ENCODE measurements around the gene TMEM37.

The TMEM37 gene

GRCh38 chr2:119421304-119421703, 10.3 kb upstream of the TMEM37 start:
- TF ChIP-seq, protein P1, sequence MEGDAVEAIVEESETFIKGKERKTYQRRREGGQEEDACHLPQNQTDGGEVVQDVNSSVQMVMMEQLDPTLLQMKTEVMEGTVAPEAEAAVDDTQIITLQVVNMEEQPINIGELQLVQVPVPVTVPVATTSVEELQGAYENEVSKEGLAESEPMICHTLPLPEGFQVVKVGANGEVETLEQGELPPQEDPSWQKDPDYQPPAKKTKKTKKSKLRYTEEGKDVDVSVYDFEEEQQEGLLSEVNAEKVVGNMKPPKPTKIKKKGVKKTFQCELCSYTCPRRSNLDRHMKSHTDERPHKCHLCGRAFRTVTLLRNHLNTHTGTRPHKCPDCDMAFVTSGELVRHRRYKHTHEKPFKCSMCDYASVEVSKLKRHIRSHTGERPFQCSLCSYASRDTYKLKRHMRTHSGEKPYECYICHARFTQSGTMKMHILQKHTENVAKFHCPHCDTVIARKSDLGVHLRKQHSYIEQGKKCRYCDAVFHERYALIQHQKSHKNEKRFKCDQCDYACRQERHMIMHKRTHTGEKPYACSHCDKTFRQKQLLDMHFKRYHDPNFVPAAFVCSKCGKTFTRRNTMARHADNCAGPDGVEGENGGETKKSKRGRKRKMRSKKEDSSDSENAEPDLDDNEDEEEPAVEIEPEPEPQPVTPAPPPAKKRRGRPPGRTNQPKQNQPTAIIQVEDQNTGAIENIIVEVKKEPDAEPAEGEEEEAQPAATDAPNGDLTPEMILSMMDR (IDR thresholded peaks at IDR 0.05): no peak

- TF ChIP-seq, protein P1 (IDR thresholded peaks at IDR 0.05): no peak
These were observed 9.9 kb upstream of the TMEM37 start for GRCh38 chr2:119421741-119422140.

DNA sequence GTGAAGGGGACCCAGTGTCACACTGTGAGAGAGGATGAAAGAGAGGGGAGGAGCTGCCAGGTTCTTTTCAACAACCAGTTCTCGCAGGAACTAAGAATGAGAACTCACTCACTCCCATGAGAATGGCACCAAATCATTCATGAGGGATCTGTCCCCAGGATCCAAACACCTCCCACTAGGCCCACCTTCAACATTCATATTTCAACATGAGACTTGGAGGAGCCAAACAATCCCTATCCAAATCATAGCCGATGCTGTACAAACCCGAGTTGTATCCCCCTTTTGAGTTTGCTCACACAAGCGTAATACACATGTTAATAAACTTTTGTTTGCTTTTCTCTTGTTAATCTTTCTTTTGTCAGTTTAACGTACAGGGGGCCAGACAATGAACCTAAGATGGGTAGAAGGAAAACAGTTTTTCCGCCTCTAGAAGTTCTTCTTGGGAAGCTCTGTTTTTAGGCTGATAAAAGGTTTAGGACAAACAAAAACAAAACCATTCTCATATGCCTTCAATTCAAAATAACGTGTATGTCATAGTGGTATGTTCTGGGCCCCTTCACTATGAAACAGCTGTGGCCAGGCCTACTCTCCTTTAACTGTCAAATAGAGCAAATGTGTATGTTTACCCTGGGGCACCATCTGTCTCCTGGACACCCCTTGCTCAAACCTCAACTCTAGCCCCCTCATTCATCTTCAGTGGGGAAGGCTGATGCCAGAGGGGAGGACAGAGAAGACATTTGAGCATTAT, 9.1 kb upstream of the TMEM37 start:
- TF ChIP-seq, protein P1 (IDR thresholded peaks at IDR 0.05): no peak

DNA sequence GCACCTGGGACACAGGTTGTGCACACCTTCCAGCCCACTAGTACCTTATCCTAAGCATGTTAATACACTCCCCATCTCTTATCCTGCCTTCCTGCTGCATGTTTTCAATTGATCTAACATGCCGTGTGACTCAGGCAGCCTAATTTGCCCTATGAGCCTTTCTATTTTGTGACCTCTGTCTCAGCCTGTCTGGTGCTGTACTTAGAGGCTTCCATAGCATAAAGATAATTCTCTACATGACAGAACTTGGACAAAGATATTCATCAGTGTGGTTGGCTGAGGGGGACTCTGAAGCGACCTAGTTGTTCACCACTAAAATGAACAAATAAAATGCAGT, 8.6 kb upstream of the TMEM37 start:
- TF ChIP-seq, protein P1 (IDR thresholded peaks at IDR 0.05): no peak

DNA sequence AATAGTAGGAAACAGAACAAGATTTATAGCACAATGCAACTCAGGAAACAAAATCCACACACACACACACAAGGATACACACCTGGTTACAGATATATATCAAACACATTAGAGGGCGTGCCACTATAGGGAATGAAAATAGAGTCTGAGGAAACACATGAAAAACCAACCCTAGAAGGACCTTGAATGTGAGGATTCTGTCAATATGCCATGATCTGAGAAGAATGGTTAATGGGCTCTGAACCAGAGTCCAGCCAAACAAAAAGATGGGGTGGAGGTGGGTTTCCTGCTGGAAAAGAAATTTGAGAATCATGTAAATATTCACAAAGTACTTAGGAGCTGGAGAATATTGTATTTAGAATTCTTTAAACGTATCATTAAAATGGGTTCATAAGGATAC, 7.8 kb upstream of the TMEM37 start:
- TF ChIP-seq, protein P1 (IDR thresholded peaks at IDR 0.05): no peak

GRCh38 chr2:119424284-119425118, 7.2 kb upstream of the TMEM37 start:
- TF ChIP-seq, protein P1 (IDR thresholded peaks at IDR 0.05): no peak

DNA sequence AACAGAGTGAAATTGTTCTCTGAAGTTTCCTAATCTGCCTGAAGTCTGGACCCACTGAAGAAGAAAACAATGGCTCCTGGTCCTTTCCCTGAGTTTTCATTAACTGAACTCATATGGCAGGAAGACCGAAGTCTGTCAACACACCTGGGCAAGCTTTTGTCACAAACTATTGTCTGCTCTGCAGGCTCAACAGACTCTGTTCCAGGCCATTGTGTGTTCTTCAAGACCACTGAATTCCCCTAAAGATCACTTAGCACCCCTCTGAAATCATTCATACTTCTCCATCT, 6.6 kb upstream of the TMEM37 start:
- TF ChIP-seq, protein P1 (IDR thresholded peaks at IDR 0.05): no peak
